GM18861 (cell line): ENCODE measurements around the gene MARK4.
"Not testable (repeated sequence)": the region's sequence is repeated elsewhere in the genome, so short reads cannot be mapped to it uniquely, and the experiment has no call there.

ENCODE experiments used
- ATAC-seq: cut with Tn5 transposase; IDR thresholded peaks from one replicate; pipeline ENCODE4 v1.9.1; 2021; ENCODE audit not compliant: unreplicated experiment

Gene MARK4

DNA sequence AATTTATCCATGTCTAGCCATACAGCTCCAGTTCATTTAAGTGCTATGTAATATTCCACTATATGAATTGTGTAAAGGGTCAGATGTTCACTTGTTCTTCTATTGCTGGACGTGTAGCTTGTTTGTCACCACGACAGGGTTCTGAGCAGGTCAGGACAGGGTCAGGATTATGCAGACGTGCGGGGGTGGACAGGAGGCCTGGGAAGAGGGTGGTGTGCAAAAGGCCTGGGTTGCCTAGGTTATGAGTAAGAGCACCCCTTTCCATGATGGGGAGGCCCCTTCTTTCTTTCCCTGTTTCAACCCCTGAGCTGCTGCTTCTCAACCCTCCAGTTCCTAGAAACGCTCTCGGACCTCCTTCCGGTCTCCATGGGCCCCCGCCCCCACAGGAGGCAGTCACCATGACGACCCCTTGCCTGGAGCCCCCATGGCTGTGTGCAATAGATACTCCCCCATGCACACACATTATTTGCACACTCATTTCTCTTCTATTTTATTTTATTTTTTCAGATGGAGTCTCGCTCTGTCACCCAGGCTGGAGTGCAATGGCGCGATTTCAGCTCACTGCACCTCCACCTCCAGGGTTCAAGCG lies 7.8 kb upstream of the MARK4 start:
- ATAC-seq: no peak

DNA sequence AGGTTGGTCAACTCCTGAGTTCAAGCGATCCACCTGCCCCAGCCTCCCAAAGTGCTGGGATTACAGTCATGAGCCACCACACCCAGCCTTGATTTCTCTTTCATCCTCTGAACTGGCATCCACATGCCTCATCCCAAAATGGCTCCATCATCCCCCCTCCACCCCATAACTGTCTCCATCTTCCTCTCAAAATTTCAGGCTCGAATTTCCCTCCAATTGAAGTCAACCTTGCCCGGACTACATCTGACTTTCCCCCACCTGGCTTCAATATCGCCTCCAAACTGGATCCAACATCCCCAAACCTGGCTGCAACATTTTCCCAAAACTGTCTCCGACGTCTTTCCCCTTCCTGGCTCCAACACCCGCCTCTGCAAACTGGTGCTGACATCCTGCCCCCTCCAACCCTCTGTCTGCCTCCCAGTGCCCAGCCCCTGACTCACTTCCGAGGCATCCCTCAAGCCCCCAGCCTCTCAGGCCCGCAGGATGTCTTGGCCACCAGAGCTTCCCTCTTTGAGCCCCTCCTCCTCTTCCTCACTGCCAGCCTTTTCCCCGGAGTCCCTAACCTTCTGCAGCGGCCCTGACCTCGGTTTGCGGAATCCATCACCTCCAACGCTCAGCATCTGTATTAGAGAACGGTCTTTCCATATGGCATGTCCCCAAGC lies 6.8 kb upstream of the MARK4 start:
- no peak for ATAC-seq

DNA sequence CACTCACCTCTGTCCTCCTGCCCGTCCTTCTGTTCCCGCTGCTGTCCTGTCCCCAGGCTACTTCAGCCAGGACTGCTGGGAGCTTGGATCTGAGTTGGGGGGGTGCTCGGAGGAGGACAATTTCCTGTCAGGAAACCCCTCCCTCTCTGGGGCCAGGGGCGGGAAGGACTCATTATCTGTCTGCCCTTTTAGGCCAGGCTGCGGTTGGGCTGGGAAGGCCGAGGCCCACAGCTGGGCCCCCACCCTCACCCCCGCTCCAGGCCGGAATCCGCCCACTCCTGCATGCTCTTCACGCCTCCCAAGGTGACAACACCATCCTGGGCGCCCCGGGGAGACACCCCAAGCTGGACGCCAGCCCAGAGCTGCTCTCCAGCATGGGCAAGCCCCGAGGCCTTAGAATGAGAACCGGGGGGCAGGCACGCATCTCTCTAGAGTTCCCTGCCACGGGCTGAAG lies 5.7 kb upstream of the MARK4 start, which contains the start of gene EXOC3L2:
Gene EXOC3L2 (minus strand): TSS at position 74 of the 454 bp plus-strand sequence. CDS start 6,362 bp downstream, outside the sequence.
- no peak for ATAC-seq

DNA sequence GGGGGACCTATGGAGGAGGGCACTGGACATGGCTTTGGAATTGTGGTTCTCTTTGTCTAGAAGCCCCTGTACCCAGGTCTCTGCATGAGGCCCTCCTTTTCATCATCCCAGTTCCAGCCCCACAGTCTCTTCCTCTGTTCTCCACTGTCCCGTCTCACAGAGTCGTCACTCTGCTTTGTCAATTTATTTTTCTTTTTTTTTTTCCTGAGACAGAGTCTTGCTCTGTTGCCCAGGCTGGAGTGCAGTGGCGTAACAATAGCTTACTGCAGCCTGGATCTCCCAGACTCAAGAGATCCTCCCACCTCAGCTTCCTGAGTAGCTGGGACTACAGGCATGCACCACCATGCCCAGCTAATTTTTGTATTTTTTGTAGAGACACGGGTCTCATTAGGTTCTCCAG lies 5.2 kb upstream of the MARK4 start:
- ATAC-seq: no peak

DNA sequence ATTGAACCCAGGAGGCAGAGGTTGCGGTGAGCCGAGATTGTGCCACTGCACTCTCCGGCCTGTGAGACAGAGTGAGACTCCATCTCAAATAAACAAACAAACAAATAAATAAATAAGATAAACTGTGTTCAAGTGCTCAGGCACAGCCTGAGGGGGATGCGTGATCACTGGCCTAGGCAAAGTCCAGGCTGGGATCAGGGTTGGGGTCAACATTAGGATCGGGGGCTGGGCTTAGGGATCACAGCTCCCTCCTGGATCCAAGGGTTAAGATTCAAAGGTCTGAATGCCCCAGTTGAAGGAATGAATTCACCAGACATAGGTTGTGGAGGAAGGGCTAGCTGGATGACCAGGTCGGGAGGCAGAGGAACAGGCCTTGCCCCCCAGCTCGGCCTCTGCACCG lies 3.9 kb upstream of the MARK4 start:
- no peak for ATAC-seq

DNA sequence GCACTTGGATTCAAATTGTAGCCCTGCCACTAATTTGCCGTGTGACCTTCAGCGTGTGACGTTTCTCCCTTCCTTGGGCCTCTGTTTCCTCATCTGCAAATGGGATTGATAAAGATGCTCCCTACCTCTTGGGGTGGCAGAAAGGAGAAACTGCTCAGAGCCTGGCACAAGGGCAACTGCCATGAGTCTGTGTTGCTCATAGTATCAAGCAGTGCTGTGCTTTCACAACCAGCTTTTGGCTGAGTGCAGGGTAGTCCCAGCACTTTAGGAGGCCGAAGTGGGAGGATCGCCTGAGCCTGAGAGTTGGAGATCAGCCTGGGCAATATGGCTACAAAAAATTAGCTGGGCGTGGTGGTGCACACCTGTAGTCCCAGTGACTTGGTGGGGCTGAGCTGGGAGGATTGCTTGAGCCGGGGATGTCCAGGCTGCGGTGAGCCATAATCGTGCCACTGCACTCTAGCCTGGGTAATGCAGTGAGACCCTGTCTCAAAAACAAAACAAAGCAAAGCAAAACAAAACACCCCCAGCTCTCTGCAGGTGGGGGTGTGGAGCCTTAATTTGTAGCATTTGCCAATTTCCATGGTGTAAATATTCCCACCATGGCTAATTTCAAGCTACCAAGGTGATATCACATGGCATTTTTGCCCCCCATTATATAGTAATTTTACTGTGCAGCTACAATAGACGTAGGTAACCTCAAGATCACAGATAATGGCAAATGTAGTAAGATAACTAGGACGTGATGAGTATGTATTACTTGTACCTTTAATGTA lies 1.6 kb upstream of the MARK4 start:
- ATAC-seq: no peak

DNA sequence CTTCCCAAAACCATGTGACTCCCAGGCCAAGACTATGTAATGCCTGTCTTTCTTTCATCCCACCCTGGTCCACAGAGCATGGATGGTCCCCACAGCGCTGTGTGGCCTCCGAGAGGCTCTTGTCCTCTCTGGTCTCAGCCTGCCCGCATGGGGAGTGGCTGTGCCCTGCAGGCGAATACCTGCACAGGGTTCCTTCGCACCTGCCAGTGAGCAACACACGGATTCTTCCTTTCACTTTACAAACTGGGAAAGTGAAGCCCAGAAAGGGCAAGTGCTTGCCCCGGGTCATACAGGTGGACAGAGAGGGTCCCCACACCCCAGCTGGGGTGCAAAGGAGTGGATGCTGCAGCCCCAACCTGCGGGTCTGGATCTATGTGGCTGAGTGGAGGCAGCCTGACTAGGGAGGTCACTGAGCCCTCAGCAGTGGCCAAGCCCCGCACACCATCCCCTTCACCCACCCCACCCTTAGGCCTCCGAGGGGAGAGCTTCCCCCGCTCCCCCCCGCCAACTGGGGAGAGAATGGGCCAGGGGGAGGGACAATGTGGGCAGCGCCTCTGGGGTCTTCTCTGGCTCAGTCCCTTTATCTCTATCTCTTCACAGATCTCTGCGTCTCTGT lies 747 bp upstream of the MARK4 start:
- no peak for ATAC-seq

DNA sequence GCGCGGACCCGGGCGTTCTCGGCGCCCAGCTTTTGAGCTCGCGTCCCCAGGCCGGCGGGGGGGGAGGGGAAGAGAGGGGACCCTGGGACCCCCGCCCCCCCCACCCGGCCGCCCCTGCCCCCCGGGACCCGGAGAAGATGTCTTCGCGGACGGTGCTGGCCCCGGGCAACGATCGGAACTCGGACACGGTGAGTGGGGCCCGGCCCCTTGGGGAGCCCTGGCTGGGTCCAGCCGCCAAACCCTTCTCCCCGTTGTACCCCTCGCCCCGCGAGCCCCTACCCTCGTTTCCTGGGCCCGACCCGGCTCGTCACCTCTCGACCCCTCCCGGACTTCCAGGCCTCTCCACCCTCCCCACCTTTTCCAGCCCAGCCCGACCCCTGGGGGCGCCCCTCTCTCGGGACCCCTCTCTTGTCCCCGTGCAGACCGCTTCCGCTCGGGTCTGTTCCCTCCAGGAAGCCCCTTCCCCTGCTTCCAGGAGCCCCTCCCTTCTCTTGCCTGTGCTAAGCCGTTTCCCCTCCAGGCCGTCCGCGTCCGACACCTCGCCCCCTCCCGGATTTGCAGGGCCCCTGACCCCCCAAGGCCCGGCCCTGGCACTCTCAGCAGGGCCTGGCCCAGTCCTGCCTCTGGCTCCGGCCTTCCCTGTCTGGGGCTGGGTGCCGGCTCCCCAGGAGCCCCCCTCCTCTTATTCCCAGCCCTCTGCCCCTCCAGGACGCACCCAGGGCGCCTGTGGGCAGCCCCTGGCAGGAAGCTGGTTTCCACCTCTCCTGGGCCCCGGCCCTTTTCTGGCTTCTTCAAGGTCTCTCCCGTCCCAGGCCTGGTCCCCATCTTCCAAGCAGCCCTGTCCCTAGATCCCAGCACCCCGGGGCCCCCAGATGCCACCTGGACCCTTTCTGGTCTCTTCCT lies 632 bp downstream of the MARK4 start:
- ATAC-seq: no peak

DNA sequence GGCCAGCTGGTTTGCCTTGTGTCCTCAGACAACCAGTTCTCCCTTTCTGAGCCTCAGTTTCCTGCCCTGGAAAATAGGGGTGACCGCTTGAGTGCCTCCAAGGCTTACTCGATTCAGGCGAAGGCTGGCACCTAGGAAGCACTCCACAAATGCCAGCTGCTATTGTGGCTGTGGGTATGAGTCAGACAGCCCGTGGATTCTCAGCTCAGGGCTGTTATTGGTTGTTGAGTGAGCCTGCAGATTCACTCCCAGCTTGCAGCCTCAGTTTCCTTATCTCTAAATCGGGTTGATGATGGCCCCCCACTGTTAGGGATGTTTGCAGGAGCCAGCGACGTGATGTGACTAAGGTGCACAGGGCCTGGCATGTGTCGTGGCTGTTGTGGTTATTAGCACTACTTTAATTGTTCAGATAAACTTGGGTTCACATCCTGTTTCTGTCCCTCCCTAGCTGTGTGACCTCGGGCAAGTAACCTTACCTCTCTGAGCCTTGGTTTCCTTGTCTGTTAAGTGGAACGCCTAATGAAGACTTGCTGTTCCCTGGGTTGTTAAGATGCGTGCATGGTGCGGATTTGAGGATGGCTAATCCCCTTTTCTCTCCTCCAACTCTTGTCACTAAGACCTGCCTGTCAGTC lies 2.4 kb downstream of the MARK4 start:
- no peak for ATAC-seq

DNA sequence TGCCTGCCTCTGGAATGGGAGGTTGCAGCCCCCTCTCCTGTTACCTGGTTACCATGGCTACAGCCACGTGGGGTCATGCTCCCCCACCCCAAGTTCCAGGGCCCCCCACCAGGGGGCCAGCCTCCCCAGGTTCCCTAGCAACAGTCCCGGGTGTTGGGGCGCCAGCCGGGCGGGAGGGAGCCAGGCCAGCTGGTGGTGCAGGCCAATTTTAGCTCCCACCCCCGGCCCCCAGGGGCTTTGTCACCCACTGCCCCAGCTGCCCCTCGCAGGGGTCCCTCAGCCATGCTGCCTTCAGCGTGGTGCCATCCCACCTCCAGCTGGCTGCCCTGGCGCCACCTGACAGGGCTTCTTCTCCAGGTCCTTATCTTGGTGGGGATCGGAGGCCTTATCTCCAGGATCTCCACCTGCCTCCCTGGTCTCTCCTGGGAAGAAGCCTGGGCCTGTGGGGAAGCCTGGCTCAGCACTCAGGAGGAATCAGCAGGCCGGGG lies 3.0 kb downstream of the MARK4 start:
- ATAC-seq: no peak

DNA sequence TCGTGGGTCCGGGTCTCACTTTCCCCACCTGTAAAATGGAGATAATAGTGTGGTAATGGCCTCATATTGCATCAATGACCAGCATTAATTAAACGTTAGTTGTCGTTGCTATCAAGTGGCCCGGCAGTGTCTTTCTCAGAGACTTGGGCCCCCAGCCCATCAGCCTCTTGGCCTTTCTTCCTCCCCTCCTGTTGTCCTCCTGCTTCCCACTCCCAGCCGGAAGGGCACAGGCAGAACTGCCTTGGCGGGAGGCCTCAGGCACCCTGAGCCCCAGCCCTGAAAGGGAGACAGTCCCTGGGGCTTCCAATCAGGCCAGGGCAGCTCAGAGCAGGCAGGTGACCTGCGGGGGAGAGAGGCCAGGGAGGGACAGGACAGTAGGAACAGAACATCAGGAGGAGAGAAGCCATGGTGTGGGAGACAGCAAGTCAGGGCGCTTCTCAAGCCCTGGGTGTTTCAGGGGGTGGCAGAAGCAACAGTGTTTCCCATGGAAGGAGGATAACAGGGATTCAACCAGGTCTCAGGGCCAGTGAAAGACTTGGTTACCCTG lies 4.6 kb downstream of the MARK4 start:
- no peak for ATAC-seq

DNA sequence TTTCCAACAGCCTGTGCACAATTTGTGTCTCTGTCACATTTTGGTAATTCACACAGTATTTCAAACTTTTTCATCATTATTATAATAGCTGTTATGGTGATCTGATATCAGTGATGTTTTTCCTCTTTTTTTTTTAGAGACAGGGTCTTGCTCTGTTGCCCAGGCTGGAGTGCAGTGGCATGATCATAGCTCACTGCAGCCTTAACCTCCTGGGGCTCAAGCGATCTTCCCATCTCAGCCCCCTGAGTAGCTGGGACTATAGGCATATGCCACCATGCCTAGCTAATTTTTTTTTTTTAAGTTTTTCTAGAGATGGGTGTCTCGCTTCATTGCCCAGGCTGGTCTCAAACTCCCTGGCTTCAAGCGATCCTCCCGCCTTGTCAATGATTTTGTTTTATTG lies 5.8 kb downstream of the MARK4 start:
- no peak for ATAC-seq

DNA sequence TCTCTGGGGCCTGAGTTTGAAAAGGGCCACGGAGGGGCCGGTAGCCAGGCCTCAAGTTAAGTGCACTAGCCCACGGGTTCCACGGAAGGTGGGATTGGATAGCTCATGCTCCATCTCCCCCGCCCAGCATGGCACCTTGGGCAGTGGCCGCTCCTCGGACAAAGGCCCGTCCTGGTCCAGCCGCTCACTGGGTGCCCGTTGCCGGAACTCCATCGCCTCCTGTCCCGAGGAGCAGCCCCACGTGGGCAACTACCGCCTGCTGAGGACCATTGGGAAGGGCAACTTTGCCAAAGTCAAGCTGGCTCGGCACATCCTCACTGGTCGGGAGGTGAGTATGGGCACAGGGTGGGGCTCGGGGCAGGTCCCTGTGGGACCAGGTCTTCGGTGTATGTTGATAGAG lies 7.8 kb downstream of the MARK4 start:
- ATAC-seq: no peak

DNA sequence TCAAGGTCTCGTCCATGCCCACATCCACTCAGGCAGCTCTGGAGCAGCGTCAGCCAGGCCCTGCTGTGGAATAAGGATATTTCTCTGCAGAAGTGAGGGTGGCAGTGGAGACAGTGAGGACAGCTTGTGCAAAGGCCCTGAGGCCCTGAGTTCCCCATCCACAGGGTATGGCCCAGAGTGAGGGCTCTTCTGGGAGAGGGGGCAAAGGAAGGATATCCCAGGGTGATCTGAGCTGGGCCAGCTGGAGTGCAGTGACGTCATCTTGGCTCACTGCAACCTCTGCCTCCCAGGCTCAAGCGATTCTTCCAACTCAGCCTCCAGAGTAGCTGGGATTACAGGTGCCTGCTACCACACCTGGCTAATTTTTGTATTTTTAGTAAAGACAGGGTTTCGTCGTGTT lies 11.5 kb downstream of the MARK4 start:
- ATAC-seq: no peak

DNA sequence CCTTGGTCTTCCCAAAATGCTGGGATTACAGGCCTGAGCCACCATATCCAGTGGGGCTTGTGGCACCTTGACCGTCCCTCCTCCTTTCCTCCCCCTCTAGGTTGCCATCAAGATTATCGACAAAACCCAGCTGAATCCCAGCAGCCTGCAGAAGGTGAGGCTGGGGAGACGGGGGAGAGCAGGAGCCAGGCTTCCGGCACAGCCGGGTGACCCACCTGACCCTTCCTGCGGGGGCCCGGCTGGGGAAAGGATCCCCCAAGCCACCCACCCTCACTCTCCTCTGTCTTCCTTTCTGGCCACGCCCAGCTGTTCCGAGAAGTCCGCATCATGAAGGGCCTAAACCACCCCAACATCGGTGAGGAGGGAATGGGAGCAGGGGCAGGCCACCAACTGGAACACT lies 11.9 kb downstream of the MARK4 start:
- ATAC-seq: no peak

DNA sequence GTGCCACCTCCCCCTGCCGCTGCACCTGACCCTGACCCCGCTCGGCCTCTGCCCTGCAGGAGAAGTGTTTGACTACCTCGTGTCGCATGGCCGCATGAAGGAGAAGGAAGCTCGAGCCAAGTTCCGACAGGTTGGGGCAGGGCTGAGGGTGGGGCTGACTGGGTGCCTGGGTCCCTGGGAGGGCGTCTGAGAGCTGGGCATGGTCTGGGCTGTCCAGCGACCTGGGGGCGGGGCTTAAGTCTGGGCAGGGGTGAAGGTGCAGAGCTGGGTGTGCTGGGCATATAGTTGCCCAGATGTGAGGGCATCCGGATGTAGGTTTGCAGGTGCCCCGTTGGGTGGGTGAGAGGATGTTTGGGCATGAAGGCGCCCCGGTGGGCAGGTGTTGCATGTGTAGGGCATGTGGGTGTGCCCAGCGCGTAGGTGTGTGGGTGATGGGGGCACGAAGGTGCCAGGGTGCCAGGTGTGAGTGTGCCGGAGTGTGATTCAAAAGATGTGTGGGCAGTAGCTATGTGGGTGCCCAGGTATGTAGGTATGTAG lies 13.8 kb downstream of the MARK4 start:
- ATAC-seq: no peak

DNA sequence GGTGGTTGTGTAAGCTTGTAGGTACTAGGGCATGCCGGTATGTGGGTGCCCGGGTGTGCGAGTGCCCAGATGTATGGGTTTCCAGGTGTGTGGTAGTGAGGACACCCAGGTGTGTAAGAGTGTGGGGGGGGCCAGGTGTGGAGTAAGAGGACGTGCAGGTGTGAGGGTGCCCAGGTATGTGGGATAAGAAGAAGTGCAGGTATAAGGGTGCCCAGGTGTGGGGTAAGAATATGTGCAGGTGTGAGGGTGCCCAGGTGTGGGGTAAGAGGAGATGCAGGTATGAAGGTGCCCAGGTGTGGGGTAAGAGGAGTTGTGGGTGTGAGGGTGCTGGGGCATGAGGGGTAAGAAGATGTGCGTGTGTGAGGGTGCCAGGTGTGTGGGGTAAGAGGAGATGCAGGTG lies 14.3 kb downstream of the MARK4 start:
- no peak for ATAC-seq

DNA sequence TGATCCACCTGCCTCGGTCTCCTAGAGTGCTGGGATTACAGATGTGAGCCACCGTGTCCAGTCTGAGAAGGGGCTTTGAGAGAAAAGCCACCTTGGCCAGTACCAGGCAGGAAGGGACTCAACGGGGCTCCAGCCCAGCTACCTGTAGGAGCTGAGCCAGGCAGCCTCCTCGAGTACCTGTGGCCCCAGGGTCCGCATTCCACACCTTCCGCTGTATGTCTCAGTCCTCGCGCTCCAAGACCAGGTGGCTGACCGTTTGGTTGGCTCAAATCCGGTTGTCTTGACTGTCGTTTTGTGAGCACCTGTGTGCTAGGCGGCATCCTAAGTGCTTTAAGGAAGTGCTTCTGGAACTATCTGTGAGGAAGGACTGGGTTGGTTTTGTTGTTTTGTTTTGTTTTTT lies 16.2 kb downstream of the MARK4 start:
- no peak for ATAC-seq

DNA sequence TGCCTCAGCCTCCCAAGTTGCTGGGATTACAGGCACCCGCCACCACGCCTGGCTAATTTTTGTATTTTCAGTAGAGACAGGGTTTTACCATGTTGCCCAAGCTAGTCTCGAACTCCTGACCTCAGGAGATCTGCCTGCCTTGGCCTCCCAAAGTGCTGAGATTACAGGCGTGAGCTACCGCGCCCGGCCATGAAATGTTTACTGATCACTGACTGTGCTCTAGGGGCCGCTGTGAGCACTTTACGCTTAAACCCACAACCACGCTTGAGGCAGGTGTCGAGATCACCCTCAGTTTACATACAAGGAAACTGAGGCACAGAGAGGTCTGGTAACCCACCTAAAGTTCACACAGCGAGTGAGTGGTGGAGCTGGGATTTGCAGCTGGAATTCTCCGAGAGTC lies 18.9 kb downstream of the MARK4 start:
- not testable (repeated sequence) for ATAC-seq
